H9 (cell line): ENCODE results near the gene TKTL1. TPM values are rescaled to one million over a fixed set of nuclear protein-coding genes. Genes with fewer than 3 reads are reported as not detected.

Experiments used
- DNase-seq: peaks from one replicate; pipeline ENCODE4 v3.0.0-alpha.2; 2017
- H2AFZ ChIP-seq: one replicate; pipeline ENCODE4 v1.6.1; 2013; ENCODE audit warnings: mild to moderate bottlenecking, low read length, control low read depth, moderate library complexity
- H2AK5ac ChIP-seq: 2 replicates; pipeline ENCODE4 v1.6.1; 2013; ENCODE audit warnings: low read length, control low read depth, mixed read lengths; ENCODE audit not compliant: insufficient read length
- H2BK120ac ChIP-seq: one replicate; pipeline ENCODE4 v1.6.1; 2013; ENCODE audit warnings: low read depth, mild to moderate bottlenecking, low read length, control low read depth, inconsistent platforms; ENCODE audit not compliant: poor library complexity, severe bottlenecking
- H2BK12ac ChIP-seq: 2 replicates; pipeline ENCODE4 v1.6.1; 2013; ENCODE audit warnings: low read length, control low read depth, mixed read lengths, low read depth; ENCODE audit not compliant: insufficient read length
- H2BK15ac ChIP-seq: 2 replicates; pipeline ENCODE4 v1.6.1; 2013; ENCODE audit warnings: low read depth, low read length, control low read depth
- H2BK20ac ChIP-seq: one replicate; pipeline ENCODE4 v1.6.1; 2013; ENCODE audit warnings: low read depth, mild to moderate bottlenecking, low read length, control low read depth, inconsistent platforms; ENCODE audit not compliant: poor library complexity, severe bottlenecking
- H2BK5ac ChIP-seq: 2 replicates; pipeline ENCODE4 v1.6.1; 2013; ENCODE audit warnings: low read length, control low read depth, mixed read lengths; ENCODE audit not compliant: insufficient read length
- H3K14ac ChIP-seq: 2 replicates; pipeline ENCODE4 v1.6.1; 2013; ENCODE audit warnings: low read length, control low read depth; ENCODE audit not compliant: insufficient read depth
- H3K18ac ChIP-seq: 2 replicates; pipeline ENCODE4 v1.6.1; 2013; ENCODE audit warnings: low read depth, mild to moderate bottlenecking, mixed read lengths, low read length, control low read depth; ENCODE audit not compliant: insufficient read length
- H3K23ac ChIP-seq: 2 replicates; pipeline ENCODE4 v1.6.1; 2013; ENCODE audit warnings: low read length, control low read depth, mixed read lengths, low read depth; ENCODE audit not compliant: insufficient read length
- H3K23me2 ChIP-seq: 2 replicates; pipeline ENCODE4 v1.6.1; 2013; ENCODE audit warnings: low read depth, mild to moderate bottlenecking, mixed read lengths, low read length, control low read depth; ENCODE audit not compliant: insufficient read length, poor library complexity, severe bottlenecking
- H3K27ac ChIP-seq: 2 replicates; pipeline ENCODE4 v1.5.1; 2013; ENCODE audit warnings: low read length, control low read depth, mixed read lengths, low read depth; ENCODE audit not compliant: insufficient read length
- H3K27me3 ChIP-seq: 2 replicates; pipeline ENCODE4 v1.6.1; 2013; ENCODE audit warnings: low read length, control low read depth, inconsistent platforms; ENCODE audit not compliant: insufficient read depth
- H3K4ac ChIP-seq: 2 replicates; pipeline ENCODE4 v1.6.1; 2013; ENCODE audit warnings: low read depth, mild to moderate bottlenecking, control low read depth, inconsistent platforms, low read length, moderate library complexity
- H3K4me1 ChIP-seq: 2 replicates; pipeline ENCODE4 v1.6.1; 2013; ENCODE audit warnings: low read length, control low read depth, inconsistent platforms; ENCODE audit not compliant: insufficient read depth
- H3K4me2 ChIP-seq: 2 replicates; pipeline ENCODE4 v1.6.1; 2013; ENCODE audit warnings: low read length, control low read depth, mixed read lengths; ENCODE audit not compliant: insufficient read length, insufficient read depth
- H3K56ac ChIP-seq: 2 replicates; pipeline ENCODE4 v1.6.1; 2013; ENCODE audit warnings: low read depth, mild to moderate bottlenecking, mixed read lengths, low read length, control low read depth; ENCODE audit not compliant: insufficient read length
- H3K79me1 ChIP-seq: 2 replicates; pipeline ENCODE4 v1.6.1; 2013; ENCODE audit warnings: low read depth, mild to moderate bottlenecking, moderate library complexity, low read length, control low read depth, inconsistent platforms; ENCODE audit not compliant: insufficient read depth, poor library complexity, severe bottlenecking
- H3K79me2 ChIP-seq: 2 replicates; pipeline ENCODE4 v1.6.1; 2013; ENCODE audit warnings: low read length, control low read depth, inconsistent platforms; ENCODE audit not compliant: insufficient read depth
- H3K9ac ChIP-seq: 2 replicates; pipeline ENCODE4 v1.6.1; 2013; ENCODE audit warnings: low read length, control low read depth, mixed read lengths; ENCODE audit not compliant: insufficient read length; ENCODE audit errors: extremely low read depth
- H3K9me3 ChIP-seq: one replicate; pipeline ENCODE4 v1.6.1; 2013; ENCODE audit warnings: low read depth, low read length, inconsistent platforms; ENCODE audit not compliant: control insufficient read depth
- H3T11ph ChIP-seq: one replicate; pipeline ENCODE4 v1.6.1; 2013; ENCODE audit warnings: mild to moderate bottlenecking, low read length, control low read depth, inconsistent platforms
- H4K20me1 ChIP-seq: one replicate; pipeline ENCODE4 v1.6.1; 2013; ENCODE audit not compliant: control insufficient read depth, insufficient read length, insufficient read depth
- H4K5ac ChIP-seq: 2 replicates; pipeline ENCODE4 v1.6.1; 2013; ENCODE audit warnings: low read depth, mild to moderate bottlenecking, mixed read lengths, low read length, control low read depth; ENCODE audit not compliant: insufficient read length
- H4K8ac ChIP-seq: replicated peaks from 2 replicates; pipeline ENCODE4 v1.6.1; 2013; ENCODE audit warnings: low read length, control low read depth, mixed read lengths, low read depth; ENCODE audit not compliant: insufficient read length
- H4K91ac ChIP-seq: 2 replicates; pipeline ENCODE4 v1.6.1; 2013; ENCODE audit warnings: low read depth, mild to moderate bottlenecking, moderate library complexity, mixed read lengths, low read length, control low read depth; ENCODE audit not compliant: insufficient read length
- H3K27ac Mint-ChIP-seq, 3 experiments: 2 replicates in 2 of 3; 3 replicates in 1 of 3; pipeline ENCODE4 v1.8.0; 2020 to 2021; ENCODE audit warnings: mixed read lengths in 3 of 3, mild to moderate bottlenecking in 1 of 3, moderate library complexity in 1 of 3
- H3K27me3 Mint-ChIP-seq: 2 replicates; pipeline ENCODE4 v1.8.0; 2021; ENCODE audit warnings: low read depth, mild to moderate bottlenecking, moderate library complexity, mixed read lengths
- H3K36me3 Mint-ChIP-seq, 3 experiments: 2 replicates in 2 of 3; 3 replicates in 1 of 3; pipeline ENCODE4 v1.8.0; 2020 to 2021; ENCODE audit warnings: low read depth in 3 of 3, mixed read lengths in 3 of 3; ENCODE audit not compliant: insufficient read depth in 1 of 3
- H3K4me1 Mint-ChIP-seq, 2 experiments: 2 replicates each; pipeline ENCODE4 v1.8.0; 2020; ENCODE audit warnings: mixed read lengths in 2 of 2
- H3K4me3 Mint-ChIP-seq, 2 experiments: 2 replicates in 1 of 2; 3 replicates in 1 of 2; pipeline ENCODE4 v1.8.0; 2020 to 2021; ENCODE audit warnings: mild to moderate bottlenecking in 2 of 2, mixed read lengths in 2 of 2, moderate library complexity in 1 of 2
- H3K9me3 Mint-ChIP-seq, 2 experiments: 2 replicates in 1 of 2; 3 replicates in 1 of 2; pipeline ENCODE4 v1.8.0; 2020; ENCODE audit warnings: mild to moderate bottlenecking in 2 of 2, mixed read lengths in 2 of 2, moderate library complexity in 1 of 2
- CTCF ChIP-seq: fragments of 200-600 bp; sonication (generic); conservative IDR thresholded peaks from 3 replicates; pipeline ENCODE4 v1.8.0; 2021; ENCODE audit warnings: antibody characterized with exemption, mild to moderate bottlenecking
- WGBS: extraction: QIAGEN DNeasy Blood & Tissue Kit; methylation state at CpG from one replicate; pipeline ENCODE4 v1.1.7; 2013; ENCODE audit warnings: missing lambda C conversion rate, low lambda C conversion rate, mixed read lengths; ENCODE audit not compliant: insufficient read length; ENCODE audit errors: extremely low coverage; 5-methylcytosine and 5-hydroxymethylcytosine counted together
- total RNA-seq: library from RNA; stranded (reverse); gene quantifications from 2 replicates; pipeline ENCODE4 v1.2.1, GENCODE V29; 2021

The TKTL1 gene
- total RNA-seq, 1 experiment from 2014 or later, result not detected

- Histone ChIP-seq H2BK5ac (no peak overlapping the region), H2BK12ac (no peak overlapping the region), H3K14ac (no peak overlapping the region), H3K9me3 (peaks cover 35% of the 10 kb centered on the region), H2BK20ac (no peak overlapping the region), H3K4ac (no peak overlapping the region), H3K56ac (no peak overlapping the region), H2BK15ac (no peak overlapping the region), H3K27me3 (no peaks in the 10 kb centered on the region), H3K4me2 (no peak overlapping the region), H2BK120ac (no peak overlapping the region), H4K5ac (no peak overlapping the region), H3K18ac (no peak overlapping the region), H3K27ac (no peak overlapping the region), H3K4me1 (no peaks in the 10 kb centered on the region), H3T11ph (no peak overlapping the region), H3K79me1 (no peaks in the 10 kb centered on the region), H3K9ac (no peak overlapping the region), H2AK5ac (no peak overlapping the region), H4K8ac (no peak overlapping the region), H4K91ac (no peak overlapping the region), H3K79me2 (no peaks in the 10 kb centered on the region), H4K20me1 (no peaks in the 10 kb centered on the region), H3K23ac (no peak overlapping the region), H3K23me2 (no peaks in the 10 kb centered on the region), H2AFZ (no peak overlapping the region)
- Mint-ChIP-seq H3K36me3 (no peaks in the 10 kb centered on the region), H3K27ac (no peak overlapping the region), H3K4me1 (peaks cover 0 to 3% of the 10 kb centered on the region in 2 experiments; a peak in 1 of 4 replicates), H3K9me3 (peaks cover 80 to 88% of the 10 kb centered on the region in 2 experiments), H3K4me3 (no peak overlapping the region), H3K27me3 (peaks cover 43% of the 10 kb centered on the region)
- no peak for DNase-seq
- no CpG with 5 or more reads among the region's 10 CpGs for WGBS
- no peak for TF ChIP-seq CTCF
These were observed 27.3 kb downstream of the TKTL1 start for GRCh38 chrX:154322890-154323289.
